Muscle of leg (tissue), 11 donors: ENCODE data around the gene ZSWIM6. TPM values are rescaled to one million over a fixed set of nuclear protein-coding genes. Genes with fewer than 3 reads are reported as not detected.

Experiments used
- DNase-seq: peaks from one replicate; pipeline ENCODE4 v3.0.0; 2013
- H3K27ac ChIP-seq: one replicate; pipeline ENCODE4 v1.5.1; 2013; ENCODE audit warnings: mild to moderate bottlenecking, low read length, control low read depth
- H3K27me3 ChIP-seq: one replicate; pipeline ENCODE4 v1.6.1; 2013; ENCODE audit warnings: low read length; ENCODE audit not compliant: control insufficient read depth, insufficient read depth
- H3K36me3 ChIP-seq: one replicate; pipeline ENCODE4 v1.6.1; 2013; ENCODE audit warnings: low read length; ENCODE audit not compliant: control insufficient read depth, insufficient read depth
- H3K4me1 ChIP-seq: one replicate; pipeline ENCODE4 v1.6.1; 2013; ENCODE audit warnings: low read length; ENCODE audit not compliant: control insufficient read depth, insufficient read depth
- H3K4me3 ChIP-seq: one replicate; pipeline ENCODE4 v1.5.1; 2013; ENCODE audit warnings: low read length, control low read depth
- H3K9me3 ChIP-seq: replicated peaks from 2 replicates; pipeline ENCODE4 v1.6.1; 2013; ENCODE audit warnings: low read depth, low read length; ENCODE audit not compliant: control insufficient read depth
- WGBS: methylation state at CpG from one replicate; pipeline ENCODE4 v1.1.5; 2013; ENCODE audit warnings: missing lambda C conversion rate; ENCODE audit not compliant: insufficient coverage; 5-methylcytosine and 5-hydroxymethylcytosine counted together
- polyA plus RNA-seq, 8 donors: library from polyadenylated mRNA; unstranded; fragments of 120-200 nt; gene quantifications; one replicate each; pipeline versions ENCODE4 v1.2.1 to v1.2.3, GENCODE V29; 2013; ENCODE audit warnings: inconsistent platforms in 1 of 8, low replicate concordance in 1 of 8; ENCODE audit not compliant: insufficient read length in 8 of 8, insufficient read depth in 1 of 8
- total RNA-seq: library from RNA; stranded (reverse); fragments of 120-200 nt; gene quantifications from one replicate; pipeline ENCODE4 v1.2.4, GENCODE V29; 2013

Gene ZSWIM6
- total and polyA plus RNA-seq, 9 donors = 4.3 to 10.2 (median 7.5) TPM

DNA sequence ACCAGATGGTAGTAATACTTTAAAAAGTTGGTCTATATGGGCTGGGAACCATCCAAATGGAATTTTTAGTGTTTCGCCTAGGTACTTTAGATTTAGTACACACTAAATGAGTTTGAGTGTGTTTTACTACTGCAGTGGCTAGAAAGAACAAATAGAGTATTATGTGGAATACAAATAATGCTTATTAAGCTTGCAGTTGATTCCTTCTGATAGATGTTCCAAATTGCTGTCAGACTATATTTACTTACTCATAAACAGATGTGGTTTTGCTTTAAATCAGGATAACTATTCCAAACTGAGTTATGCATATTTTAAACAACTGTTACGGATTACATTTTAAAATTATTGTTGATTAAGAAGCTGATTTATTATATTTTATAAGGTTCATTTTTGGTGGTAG is 103.3 kb downstream of the ZSWIM6 start:
- Histone ChIP-seq H3K27ac (no peak overlapping the region), H3K9me3 (no peaks in the 10 kb centered on the region), H3K4me1 (peaks cover 2% of the 10 kb centered on the region), H3K27me3 (no peaks in the 10 kb centered on the region), H3K36me3 (no peaks in the 10 kb centered on the region), H3K4me3 (no peak overlapping the region)
- no CpG with 5 or more reads among the region's 2 CpGs for WGBS
- DNase-seq = no peak

GRCh38 chr5:61438298-61438970 is 106.4 kb downstream of the ZSWIM6 start:
- no peak overlapping the region for H3K4me3 ChIP-seq
- no peaks in the 10 kb centered on the region for H3K36me3 ChIP-seq
- H3K27me3 ChIP-seq = no peaks in the 10 kb centered on the region
- peaks cover 12% of the 10 kb centered on the region for H3K9me3 ChIP-seq
- DNase-seq = no peak
- H3K4me1 ChIP-seq = no peaks in the 10 kb centered on the region
- WGBS = no CpG with 5 or more reads among the region's 3 CpGs
- H3K27ac ChIP-seq = no peak overlapping the region

GRCh38 chr5:61440086-61440485 is 108.0 kb downstream of the ZSWIM6 start:
- H3K4me1 ChIP-seq = no peaks in the 10 kb centered on the region
- H3K36me3 ChIP-seq = no peaks in the 10 kb centered on the region
- no peaks in the 10 kb centered on the region for H3K27me3 ChIP-seq
- DNase-seq = no peak
- no CpG with 5 or more reads among the region's 3 CpGs for WGBS
- H3K4me3 ChIP-seq = no peak overlapping the region
- peaks cover 12% of the 10 kb centered on the region for H3K9me3 ChIP-seq
- no peak overlapping the region for H3K27ac ChIP-seq

DNA sequence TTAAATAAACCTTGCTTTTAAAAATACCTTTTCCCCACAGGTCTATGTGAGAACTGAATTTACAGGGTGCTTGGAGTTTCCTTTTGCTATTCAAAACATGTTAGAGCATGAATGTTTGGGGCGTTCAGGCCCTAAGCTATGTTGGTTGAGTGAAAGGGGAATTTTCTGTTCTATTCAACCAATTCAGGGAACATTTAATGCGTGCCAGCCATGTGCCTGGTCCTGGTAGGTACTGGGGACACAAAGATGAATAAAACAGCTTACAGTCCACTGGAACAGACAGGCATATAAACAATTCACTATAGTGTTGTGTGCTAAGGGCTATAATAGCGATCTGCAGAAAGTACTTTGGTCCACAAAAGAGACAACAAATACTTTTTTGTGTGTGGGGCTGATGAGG is 108.5 kb downstream of the ZSWIM6 start:
- DNase-seq = no peak
- H3K9me3 ChIP-seq = peaks cover 12% of the 10 kb centered on the region
- no peaks in the 10 kb centered on the region for H3K27me3 ChIP-seq
- H3K4me3 ChIP-seq = no peak overlapping the region
- H3K4me1 ChIP-seq = no peaks in the 10 kb centered on the region
- WGBS = no CpG with 5 or more reads among the region's 3 CpGs
- no peak overlapping the region for H3K27ac ChIP-seq
- H3K36me3 ChIP-seq = no peaks in the 10 kb centered on the region

DNA sequence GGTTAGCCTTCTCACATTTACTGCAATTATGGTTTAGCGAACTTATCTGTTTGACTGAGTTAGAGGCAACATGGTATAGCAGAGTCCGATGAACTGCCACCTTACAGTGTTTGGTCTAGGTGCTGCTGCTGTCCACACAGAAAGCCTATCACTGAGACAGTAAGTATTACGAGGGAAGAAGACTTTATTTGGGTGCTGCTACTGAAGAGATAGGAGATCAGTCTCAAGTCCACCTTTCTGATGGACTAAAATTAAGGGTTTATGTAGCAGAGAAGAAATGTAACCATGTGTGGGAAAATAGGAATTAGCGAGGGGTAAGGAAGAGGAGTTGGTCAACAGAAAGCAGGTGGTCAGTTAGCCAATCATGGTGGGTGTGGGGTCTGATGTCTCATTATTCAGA is 109.7 kb downstream of the ZSWIM6 start:
- Histone ChIP-seq H3K27me3 (no peaks in the 10 kb centered on the region), H3K9me3 (peaks cover 12% of the 10 kb centered on the region), H3K4me3 (no peak overlapping the region), H3K27ac (no peak overlapping the region), H3K36me3 (no peaks in the 10 kb centered on the region), H3K4me1 (no peaks in the 10 kb centered on the region)
- WGBS = 95% methylated on average over 2 of the region's 4 CpGs
- no peak for DNase-seq

- no peak overlapping the region for H3K4me3 ChIP-seq
- H3K4me1 ChIP-seq = peaks cover 3% of the 10 kb centered on the region
- peaks cover 10% of the 10 kb centered on the region for H3K9me3 ChIP-seq
- no CpG with 5 or more reads among the region's 2 CpGs for WGBS
- H3K36me3 ChIP-seq = no peaks in the 10 kb centered on the region
- no peak overlapping the region for H3K27ac ChIP-seq
- no peaks in the 10 kb centered on the region for H3K27me3 ChIP-seq
- no peak for DNase-seq
Measured at GRCh38 chr5:61447780-61448495, 115.9 kb downstream of the ZSWIM6 start.

DNA sequence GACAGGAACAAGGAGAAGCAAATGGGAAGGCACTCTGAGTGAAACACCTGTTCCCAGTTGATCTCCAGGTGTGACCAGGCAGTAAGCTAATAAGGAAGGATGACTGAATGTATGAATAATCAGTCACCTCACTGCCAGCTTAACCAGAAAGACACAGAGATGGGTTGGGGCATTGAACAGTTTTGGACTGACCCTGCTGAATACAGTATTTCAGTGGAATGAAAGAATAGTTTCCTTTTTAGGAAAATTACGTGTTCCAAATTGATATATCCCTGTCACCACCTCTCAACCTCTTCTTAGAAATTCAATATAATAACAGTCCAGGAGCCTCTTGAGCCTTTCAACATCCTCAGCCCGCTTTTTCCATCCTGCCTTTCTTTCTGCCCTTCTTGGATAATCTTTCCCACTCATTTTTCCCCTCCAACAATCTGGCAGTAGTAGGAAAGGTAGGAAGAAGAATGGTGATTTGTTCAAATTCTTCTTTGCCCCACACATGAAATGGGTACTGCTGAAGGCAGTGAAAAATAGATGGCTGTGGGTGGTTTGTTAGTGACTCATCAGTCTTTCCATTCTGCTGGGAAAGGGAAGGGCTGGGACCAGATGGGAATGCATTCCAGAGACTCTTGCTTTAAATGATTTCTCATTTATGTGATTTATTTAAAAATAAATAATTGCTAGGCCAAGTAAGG is 117.9 kb downstream of the ZSWIM6 start:
- H3K27ac ChIP-seq = no peak overlapping the region
- peak; percentile 65 for DNase-seq
- H3K4me3 ChIP-seq = no peak overlapping the region
- no peaks in the 10 kb centered on the region for H3K27me3 ChIP-seq
- no CpG with 5 or more reads among the region's 2 CpGs for WGBS
- H3K36me3 ChIP-seq = no peaks in the 10 kb centered on the region
- H3K4me1 ChIP-seq = peaks cover 3% of the 10 kb centered on the region
- H3K9me3 ChIP-seq = peaks cover 6% of the 10 kb centered on the region

- H3K27ac ChIP-seq = peak overlapping the region; percentile 25
- WGBS = no CpG with 5 or more reads among the region's 1 CpG
- H3K27me3 ChIP-seq = no peaks in the 10 kb centered on the region
- peaks cover 3% of the 10 kb centered on the region for H3K4me1 ChIP-seq
- H3K4me3 ChIP-seq = no peak overlapping the region
- peaks cover 6% of the 10 kb centered on the region for H3K9me3 ChIP-seq
- H3K36me3 ChIP-seq = no peaks in the 10 kb centered on the region
- peak; percentile 76 for DNase-seq
Measured at GRCh38 chr5:61450493-61451279, 118.6 kb downstream of the ZSWIM6 start.

- no peak for DNase-seq
- Histone ChIP-seq H3K4me3 (no peak overlapping the region), H3K9me3 (no peaks in the 10 kb centered on the region), H3K4me1 (no peaks in the 10 kb centered on the region), H3K27ac (no peak overlapping the region), H3K27me3 (no peaks in the 10 kb centered on the region), H3K36me3 (no peaks in the 10 kb centered on the region)
- 100% methylated on average over 3 of the region's 12 CpGs for WGBS
Measured at GRCh38 chr5:61455179-61456006, 123.3 kb downstream of the ZSWIM6 start.
